GM19240 (cell line): Measurements from ENCODE around the gene EREG.
"Not testable (repeated sequence)": the region's sequence is repeated elsewhere in the genome, so short reads cannot be mapped to it uniquely, and the experiment has no call there.

ENCODE experiments used
- DNase-seq: peaks from one replicate; pipeline ENCODE4 v3.0.0; 2011; ENCODE audit warnings: low spot score; ENCODE audit not compliant: insufficient read length

EREG gene

DNA sequence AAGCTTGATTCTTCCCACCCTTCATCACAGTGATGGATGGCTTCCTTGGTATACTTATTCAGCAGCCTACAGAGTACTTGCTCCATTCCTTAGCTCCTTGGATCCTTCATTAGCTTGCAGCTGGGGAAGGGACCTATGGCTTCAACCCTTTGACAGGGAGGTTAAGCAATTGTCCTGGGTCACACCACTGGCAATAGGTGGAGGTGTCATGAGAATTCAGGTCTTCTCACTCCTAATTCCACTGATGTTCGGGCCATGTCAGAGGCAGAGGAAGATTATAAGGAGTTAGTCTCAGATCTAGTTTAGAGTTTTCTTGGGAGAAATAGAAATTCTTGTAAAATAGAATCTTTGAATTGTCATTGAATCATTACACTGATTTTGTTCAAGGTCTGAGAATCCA, 24.5 kb downstream of the EREG start:
- no peak for DNase-seq

DNA sequence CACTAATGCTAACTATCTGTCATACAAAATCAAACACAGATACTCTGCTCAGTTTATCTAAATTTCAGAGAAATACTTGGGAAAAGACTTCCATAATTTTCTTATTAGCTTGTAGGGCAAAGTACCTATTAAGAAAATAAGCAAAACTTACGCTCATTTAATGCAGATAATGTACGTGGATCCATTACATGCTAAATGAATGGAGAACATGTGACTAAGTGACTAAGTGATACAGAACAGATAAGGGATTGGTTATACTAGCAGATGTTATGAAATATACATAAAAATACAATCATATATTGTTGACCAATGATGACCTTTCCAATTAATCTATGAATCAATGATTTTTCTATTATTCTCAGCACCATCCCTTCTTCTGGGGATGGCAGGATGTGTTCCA, 25.7 kb downstream of the EREG start:
- DNase-seq: no peak

- no peak for DNase-seq
Measured at GRCh38 chr4:74391346-74391745, 26.4 kb downstream of the EREG start.

GRCh38 chr4:74391890-74392475, 27.0 kb downstream of the EREG start:
- DNase-seq: no peak

GRCh38 chr4:74394476-74395136, 29.7 kb downstream of the EREG start:
- no peak for DNase-seq

DNA sequence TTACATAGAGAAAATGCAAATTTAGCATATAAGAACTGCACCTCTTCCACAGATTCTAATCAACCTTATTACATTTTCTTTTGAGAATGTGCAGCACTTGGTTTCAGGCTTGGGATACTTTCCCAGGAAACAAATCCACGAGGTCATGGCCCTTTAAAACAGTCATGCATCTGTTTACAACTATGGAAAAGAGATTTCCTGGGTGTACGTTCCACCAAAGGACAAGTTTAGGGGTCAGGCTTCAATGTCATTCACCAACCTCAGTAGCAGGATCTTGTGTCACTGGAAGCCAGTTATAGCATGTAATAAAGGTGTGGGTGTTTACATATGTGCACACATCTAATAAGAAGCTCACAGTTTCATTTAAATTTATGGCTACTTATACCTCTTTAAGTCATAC, 30.7 kb downstream of the EREG start:
- DNase-seq: no peak

DNA sequence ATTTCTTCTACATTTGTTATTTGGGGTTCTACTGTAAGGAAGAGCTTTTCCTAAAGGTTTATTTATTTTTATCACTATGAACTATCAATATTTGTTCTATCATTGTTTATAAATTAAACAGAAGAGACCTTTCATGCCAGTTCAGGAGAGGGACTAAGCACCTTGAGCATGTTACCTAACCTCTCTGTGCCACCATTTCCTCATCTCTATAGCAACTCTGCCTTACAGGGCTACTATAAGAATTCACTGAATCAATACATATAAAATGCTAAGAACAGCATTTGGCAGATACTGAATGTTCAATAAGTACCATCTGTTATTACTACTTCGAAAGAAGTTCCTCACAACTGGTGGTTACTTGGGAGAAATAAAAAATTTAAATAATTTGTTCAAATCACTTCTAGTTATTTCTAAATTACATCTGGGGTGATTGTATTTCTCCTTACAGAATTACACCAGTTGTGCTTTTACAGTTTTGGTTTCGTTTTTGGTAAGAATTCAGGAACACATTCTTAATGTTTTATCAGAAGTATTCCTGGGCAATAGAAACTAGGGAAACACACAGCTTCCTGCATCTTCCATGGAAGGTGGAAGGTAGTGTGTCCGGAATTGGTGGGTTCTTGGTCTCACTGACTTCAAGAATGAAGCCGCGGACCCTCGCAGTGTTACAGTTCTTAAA, 32.9 kb downstream of the EREG start:
- no peak for DNase-seq

DNA sequence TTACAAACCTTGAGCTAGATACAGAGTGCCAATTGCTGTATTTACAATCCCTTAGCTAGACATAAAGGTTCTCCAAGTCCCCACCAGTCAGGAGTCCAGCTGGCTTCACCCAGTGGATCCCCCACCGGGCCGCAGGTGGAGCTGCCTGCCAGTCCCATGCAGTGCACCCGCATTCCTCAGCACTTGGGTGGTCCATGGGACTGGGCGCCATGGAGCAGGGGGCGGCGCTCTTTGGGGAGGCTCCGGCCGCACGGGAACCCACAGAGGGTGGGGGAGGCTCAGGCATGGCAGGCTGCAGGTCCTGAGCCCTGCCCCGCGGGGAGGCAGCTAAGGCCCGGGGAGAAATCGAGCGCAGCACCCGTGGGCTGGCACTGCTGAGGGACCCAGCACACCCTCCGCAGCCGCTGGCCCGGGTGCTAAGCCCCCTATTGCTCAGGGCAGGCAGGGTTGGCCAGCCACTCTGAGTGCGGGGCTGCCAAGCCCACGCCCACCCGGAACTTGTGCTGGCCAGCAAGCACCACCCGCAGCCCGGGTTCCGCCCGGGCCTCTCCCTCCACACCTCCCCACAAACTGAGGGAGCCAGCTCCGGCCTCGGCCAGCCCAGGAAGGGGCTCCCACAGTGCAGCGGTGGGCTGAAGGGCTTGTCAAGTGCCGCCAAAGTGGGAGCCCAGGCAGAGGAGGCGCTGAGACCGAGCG, 34.1 kb downstream of the EREG start:
- DNase-seq: not testable (repeated sequence)

GRCh38 chr4:74400395-74400794, 35.5 kb downstream of the EREG start:
- no peak for DNase-seq

DNA sequence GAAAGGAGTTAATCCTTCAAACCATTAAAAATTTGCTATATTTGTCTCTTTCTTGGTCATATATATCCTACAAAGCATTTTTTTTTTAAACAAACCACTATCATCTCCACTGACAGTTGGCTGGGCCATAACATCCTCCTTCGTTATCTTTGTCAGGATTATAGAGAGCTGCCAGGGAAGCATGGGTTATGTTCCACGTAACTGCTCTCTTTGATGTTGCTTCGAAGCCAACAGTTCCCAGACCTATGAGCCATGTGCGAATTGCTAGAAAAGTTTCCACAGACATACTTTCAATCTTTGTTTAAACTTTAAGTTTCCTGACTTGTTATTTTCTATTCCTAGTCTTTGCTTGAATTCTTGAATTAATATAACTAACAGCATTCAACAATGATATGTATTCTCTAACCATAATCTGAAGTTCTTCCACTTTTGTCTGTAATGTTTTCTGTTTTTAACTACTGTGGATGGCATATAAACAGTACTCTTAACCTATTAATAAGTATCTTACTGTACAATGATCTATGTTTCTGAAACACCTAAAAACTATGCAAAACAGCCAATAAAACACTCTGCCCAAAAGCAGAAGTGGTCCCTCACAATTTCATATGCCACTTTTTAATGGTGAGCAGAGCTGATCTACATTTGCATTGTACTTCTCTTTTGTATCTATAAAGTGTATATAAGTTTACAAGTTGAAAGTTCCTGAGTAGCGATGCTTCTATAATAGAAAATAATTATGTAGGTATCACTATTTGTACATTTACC, 37.9 kb downstream of the EREG start:
- no peak for DNase-seq

DNA sequence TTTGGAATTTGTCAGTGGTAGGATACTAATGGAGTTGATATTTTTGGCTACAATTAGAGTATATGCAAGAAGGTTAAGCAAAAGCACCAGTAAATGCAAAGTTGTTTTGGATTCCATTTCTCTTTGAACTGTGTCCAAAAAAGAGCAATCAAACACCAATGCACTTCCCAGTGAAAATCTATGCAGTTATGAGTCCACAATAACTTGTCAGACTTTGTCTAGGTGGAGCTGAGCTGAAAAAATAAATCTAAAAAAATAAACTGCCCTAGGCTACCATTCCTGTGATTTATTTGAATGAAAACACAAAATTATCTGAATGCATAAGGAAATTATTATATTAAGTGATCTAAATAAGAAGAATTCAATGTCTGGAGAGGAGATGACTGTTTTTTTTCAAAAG, 42.9 kb downstream of the EREG start:
- DNase-seq: no peak

GRCh38 chr4:74408639-74409038, 43.7 kb downstream of the EREG start:
- DNase-seq: no peak

DNA sequence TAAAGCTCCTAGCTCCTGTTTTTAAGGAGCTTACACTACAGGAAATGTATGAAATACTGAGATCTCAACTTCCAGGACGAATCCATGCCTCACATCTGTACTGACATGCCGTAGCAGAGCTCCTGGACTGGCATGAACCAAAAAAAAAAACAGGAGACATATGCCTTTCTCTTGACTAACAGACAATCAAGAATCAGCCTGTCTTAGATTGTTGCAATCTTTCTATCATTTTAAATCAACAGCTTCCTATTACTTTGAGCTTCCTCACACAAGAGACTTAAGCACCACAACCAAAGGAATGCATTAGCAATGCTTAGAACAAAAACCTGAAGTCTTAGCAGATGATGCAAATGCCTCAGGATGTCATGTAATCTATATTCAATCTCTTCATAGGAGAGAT, 45.3 kb downstream of the EREG start:
- DNase-seq: no peak

DNA sequence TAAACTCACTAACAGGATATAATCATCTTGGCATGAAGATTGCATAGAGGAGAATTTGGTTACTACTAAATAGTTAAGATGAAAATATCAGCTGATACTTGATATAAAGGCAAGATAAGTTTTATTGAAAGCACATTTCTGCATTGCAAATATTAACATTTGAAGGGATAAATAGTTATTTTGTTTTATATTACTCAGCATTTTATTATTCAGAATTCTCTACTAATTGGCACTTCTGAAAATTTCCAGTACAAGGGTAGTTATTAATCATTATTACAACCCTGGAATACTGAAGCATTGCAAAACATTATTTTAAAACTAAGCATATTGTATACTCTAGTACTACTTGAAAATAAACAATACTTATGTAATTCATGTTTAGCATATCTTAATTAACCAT, 47.3 kb downstream of the EREG start:
- DNase-seq: no peak

GRCh38 chr4:74413265-74413664, 48.3 kb downstream of the EREG start:
- DNase-seq: no peak

DNA sequence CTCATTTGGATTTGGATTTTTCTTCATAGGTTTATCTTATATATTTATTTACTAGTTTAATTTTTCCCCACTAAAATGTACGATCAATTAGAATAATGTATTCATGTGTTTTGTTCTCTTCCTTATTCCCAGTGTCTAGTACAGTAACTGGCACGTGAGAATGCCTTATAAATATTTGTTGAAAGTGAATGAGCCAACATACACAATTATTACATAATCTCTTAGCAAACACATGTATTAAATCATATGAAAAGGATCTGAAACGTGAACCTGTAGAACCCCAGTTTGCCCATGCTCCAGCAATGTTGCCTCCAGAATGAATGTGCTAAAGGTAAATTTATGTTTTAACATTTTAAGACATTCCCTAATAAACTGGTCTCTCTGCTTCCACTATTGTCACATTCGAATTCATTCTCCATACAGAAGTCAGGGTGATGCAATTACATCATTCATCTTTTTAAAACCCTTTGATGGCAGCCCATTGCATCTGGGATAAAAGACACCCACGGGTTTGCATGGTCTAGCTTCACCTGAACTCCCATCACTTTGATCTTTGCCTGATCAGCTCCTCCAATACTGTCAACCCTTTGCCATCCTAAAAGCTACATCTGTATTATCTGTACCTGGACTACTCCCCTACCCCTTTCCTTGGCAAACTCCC, 49.3 kb downstream of the EREG start:
- DNase-seq: no peak

- DNase-seq: no peak
Measured at GRCh38 chr4:74415602-74416300, 50.8 kb downstream of the EREG start.

- no peak for DNase-seq
Measured at GRCh38 chr4:74418063-74418670, 53.2 kb downstream of the EREG start.

DNA sequence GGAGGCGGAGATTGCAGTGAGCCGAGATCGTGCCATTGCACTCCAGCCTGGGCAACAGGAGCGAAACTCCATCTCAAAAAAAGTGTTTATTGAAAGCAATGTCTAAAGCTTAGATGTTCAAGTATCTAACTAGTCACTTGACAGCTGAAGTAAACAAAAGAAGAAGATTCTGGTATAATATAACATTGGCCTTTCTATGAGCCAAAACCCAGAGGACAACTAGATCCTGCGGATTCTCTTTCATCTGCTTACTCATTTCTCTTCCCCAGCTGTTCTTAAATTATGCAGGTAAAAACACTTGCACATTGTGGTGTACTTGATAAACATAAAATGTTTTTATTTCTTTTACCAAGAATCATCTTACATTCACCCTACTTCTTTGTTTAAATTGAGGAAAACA, 55.9 kb downstream of the EREG start:
- no peak for DNase-seq

DNA sequence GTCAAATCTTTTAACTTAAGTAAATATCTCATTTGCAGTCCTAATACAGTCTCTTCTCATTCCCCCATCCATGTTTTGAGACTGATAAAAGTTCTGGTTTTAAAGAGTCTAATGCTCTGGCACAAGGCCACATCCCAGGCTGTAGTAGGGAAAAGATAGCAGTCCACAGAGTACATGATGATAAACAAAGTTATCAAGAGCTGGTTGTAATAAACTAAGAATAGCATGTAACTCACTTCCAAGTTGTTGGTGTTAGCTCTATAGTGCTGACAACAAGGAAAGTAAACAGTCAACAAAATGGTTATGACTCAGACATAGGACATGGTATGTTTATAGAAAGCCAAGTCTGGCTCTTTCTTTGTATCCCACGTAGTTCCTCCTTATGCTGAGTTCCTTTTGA, 58.2 kb downstream of the EREG start:
- no peak for DNase-seq
